Esophagus muscularis mucosa (tissue), 4 donors: ENCODE measurements around the gene PFKL. TPM values are rescaled to one million over a fixed set of nuclear protein-coding genes. Genes with fewer than 3 reads are reported as not detected.
A peak's percentile ranks its signal among the peaks of the same experiment; 100 is the strongest.

ENCODE experiments used
- DNase-seq: peaks from one replicate; pipeline ENCODE4 v3.0.0-alpha.2; 2017; ENCODE audit errors: extremely low spot score
- H3K27ac ChIP-seq, 4 donors: fragments of 200-600 bp; sonication (generic); replicated peaks in 1 of 4; 1 replicate in 3 of 4; 2 replicates in 1 of 4; pipeline ENCODE4 v1.5.1; 2016 to 2019; ENCODE audit warnings: mild to moderate bottlenecking in 1 of 4
- H3K27me3 ChIP-seq, 4 donors: fragments of 200-600 bp; sonication (generic); one replicate each; pipeline versions ENCODE4 v1.5.1 to v1.6.0; 2016 to 2019
- H3K36me3 ChIP-seq, 4 donors: fragments of 200-600 bp; sonication (generic); one replicate each; pipeline ENCODE4 v1.5.1; 2016 to 2019
- H3K4me1 ChIP-seq, 4 donors: fragments of 200-600 bp; sonication (generic); one replicate each; pipeline ENCODE4 v1.5.1; 2016 to 2019
- H3K4me3 ChIP-seq, 4 donors: fragments of 200-600 bp; sonication (generic); 1 replicate in 2 of 4; 2 replicates in 2 of 4; pipeline ENCODE4 v1.5.1; 2016 to 2019; ENCODE audit warnings: mild to moderate bottlenecking in 4 of 4, moderate library complexity in 1 of 4
- H3K9me3 ChIP-seq, 4 donors: fragments of 200-600 bp; sonication (generic); 1 replicate in 3 of 4; 2 replicates in 1 of 4; pipeline ENCODE4 v1.5.1; 2016 to 2019
- CTCF ChIP-seq, 3 experiments: fragments of 200-600 bp in 2 of 3; fragments of 450-650 bp in 1 of 3; sonication (generic) in 2 of 3; IDR thresholded peaks; one replicate each; pipeline ENCODE4 v1.5.1; 2017 to 2019; ENCODE audit warnings: antibody characterized with exemption in 3 of 3, mild to moderate bottlenecking in 2 of 3, moderate library complexity in 1 of 3
- EP300 ChIP-seq: sonication (generic); formaldehyde crosslinking; IDR thresholded peaks from one replicate; pipeline ENCODE4 v1.6.1; 2017; ENCODE audit warnings: antibody characterized with exemption
- POLR2A ChIP-seq: fragments of 450-650 bp; IDR thresholded peaks from one replicate; pipeline ENCODE4 v1.6.1; 2017; ENCODE audit warnings: antibody characterized with exemption, moderate library complexity, mild to moderate bottlenecking, low read depth
- POLR2AphosphoS5 ChIP-seq, 2 donors: sonication (generic); formaldehyde crosslinking; IDR thresholded peaks; one replicate each; pipeline ENCODE4 v1.6.1; 2017; ENCODE audit warnings: antibody characterized with exemption in 2 of 2
- WGBS: methylation state at CpG from one replicate; pipeline ENCODE4 v1.1.5; 2018; 5-methylcytosine and 5-hydroxymethylcytosine counted together
- intact Hi-C: fragments of 100-400 bp; cut with DNase I; formaldehyde crosslinking; loops from one replicate; pipeline ENCODE4 v1.15.1; 2023
- total RNA-seq, 4 donors: library from RNA; depleted of rRNA; stranded (reverse); fragments of >200 nt; gene quantifications; one replicate each; pipeline versions ENCODE4 v1.1.0 to v1.2.1, GENCODE V29; 2016

The PFKL gene
- total RNA-seq, 4 donors from 2014 or later, result 61.5 to 109 (median 83.4) TPM

- no peaks in the 10 kb centered on the region for H3K36me3 ChIP-seq
- H3K4me3 ChIP-seq, result no peak overlapping the region
- WGBS, result 70% methylated on average over 4 of the region's 12 CpGs
- no peaks in the 10 kb centered on the region for H3K9me3 ChIP-seq
- peaks cover 28 to 51% (median 43%) of the 10 kb centered on the region in 4 donors for H3K4me1 ChIP-seq
- intact Hi-C loops, result loop anchor here (5.0 kb wide), 1 partner anchor 284 kb away; the partner anchor contains the start of gene TRAPPC10
- no peak for TF ChIP-seq CTCF (IDR thresholded peaks at IDR 0.05)
- no peak for TF ChIP-seq POLR2A
- TF ChIP-seq POLR2AphosphoS5 (IDR thresholded peaks at IDR 0.05), result no peak
- no peak for TF ChIP-seq EP300
- H3K27ac ChIP-seq, result no peak overlapping the region
- DNase-seq, result no peak
- peaks cover 0 to 51% (median 0%) of the 10 kb centered on the region in 4 donors for H3K27me3 ChIP-seq
These were observed 3.7 kb upstream of the PFKL start for GRCh38 chr21:44296103-44296519.

- 89% methylated on average over 3 of the region's 13 CpGs for WGBS
- no peak for DNase-seq
- H3K27me3 ChIP-seq, result peaks cover 0 to 51% (median 0%) of the 10 kb centered on the region in 4 donors
These were observed 2.9 kb upstream of the PFKL start for GRCh38 chr21:44296916-44297315.

GRCh38 chr21:44297525-44298290 is 2.1 kb upstream of the PFKL start:
- peaks cover 44 to 67% (median 59%) of the 10 kb centered on the region in 4 donors for H3K4me1 ChIP-seq
- no peaks in the 10 kb centered on the region for H3K9me3 ChIP-seq
- H3K4me3 ChIP-seq, result no peak overlapping the region
- DNase-seq, result peak; percentile 95
- intact Hi-C loops, result loop anchor here (2.0 to 5.0 kb wide), 2 partner anchors 39 to 285 kb away; partner anchors contain the start of gene TRAPPC10
- no peaks in the 10 kb centered on the region for H3K36me3 ChIP-seq
- H3K27ac ChIP-seq, result no peak overlapping the region
- peak in 1 of 2 donors; percentile 60 for TF ChIP-seq POLR2AphosphoS5 (IDR thresholded peaks at IDR 0.05)
- peak; percentile 63 to 77 (median 73) for TF ChIP-seq CTCF (IDR thresholded peaks at IDR 0.05)
- TF ChIP-seq EP300, result no peak
- no peak for TF ChIP-seq POLR2A
- 31% methylated on average over 21 of the region's 22 CpGs for WGBS
- H3K27me3 ChIP-seq, result peaks cover 0 to 45% (median 0%) of the 10 kb centered on the region in 4 donors

More at GRCh38 chr21:44296916-44297315, 2.9 kb upstream of the PFKL start:
- intact Hi-C loops, result loop anchor here (5.0 kb wide), 1 partner anchor 285 kb away; the partner anchor contains the start of gene TRAPPC10
- Histone ChIP-seq H3K4me3 (no peak overlapping the region), H3K36me3 (no peaks in the 10 kb centered on the region), H3K9me3 (no peaks in the 10 kb centered on the region), H3K27ac (no peak overlapping the region), H3K4me1 (peaks cover 36 to 59% (median 51%) of the 10 kb centered on the region in 4 donors)
- TF ChIP-seq POLR2A, result no peak
- no peak for TF ChIP-seq EP300
- TF ChIP-seq POLR2AphosphoS5 (IDR thresholded peaks at IDR 0.05), result no peak
- no peak for TF ChIP-seq CTCF (IDR thresholded peaks at IDR 0.05)

GRCh38 chr21:44298301-44298700 is 1.6 kb upstream of the PFKL start:
- TF ChIP-seq POLR2AphosphoS5 (IDR thresholded peaks at IDR 0.05) (no peak), POLR2A (no peak), EP300 (no peak), CTCF (IDR thresholded peaks at IDR 0.05) (no peak)
- intact Hi-C loops, result loop anchor here (2.0 to 5.0 kb wide), 2 partner anchors 38 to 286 kb away; partner anchors contain the start of gene TRAPPC10
- DNase-seq, result no peak
- Histone ChIP-seq H3K4me3 (no peak overlapping the region), H3K27ac (no peak overlapping the region), H3K9me3 (no peaks in the 10 kb centered on the region), H3K27me3 (peaks cover 0 to 39% (median 0%) of the 10 kb centered on the region in 4 donors), H3K36me3 (no peaks in the 10 kb centered on the region), H3K4me1 (peaks cover 50 to 73% (median 63%) of the 10 kb centered on the region in 4 donors)
- 78% methylated on average over 2 of the region's 2 CpGs for WGBS
